Gastrocnemius medialis (tissue), 4 donors: ENCODE measurements around the gene GAL3ST1. TPM values are rescaled to one million over a fixed set of nuclear protein-coding genes. Genes with fewer than 3 reads are reported as not detected.
"Not testable (repeated sequence)": the region's sequence is repeated elsewhere in the genome, so short reads cannot be mapped to it uniquely, and the experiment has no call there.

ENCODE experiments used
- ATAC-seq, 2 donors: fragments of 150-250 bp; one replicate each; pipeline ENCODE4 v1.9.1; 2016
- DNase-seq, 2 donors: peaks; one replicate each; pipeline ENCODE4 v3.0.0-alpha.2; 2019
- H3K27ac ChIP-seq, 4 donors: fragments of 200-600 bp; sonication (generic); 1 replicate in 1 of 4; 2 replicates in 3 of 4; pipeline ENCODE4 v1.5.1; 2016 to 2018; ENCODE audit warnings: mild to moderate bottlenecking in 2 of 4, moderate library complexity in 1 of 4
- H3K27me3 ChIP-seq, 3 donors: fragments of 200-600 bp; sonication (generic) in 2 of 3; 1 replicate in 1 of 3; 2 replicates in 2 of 3; pipeline versions ENCODE4 v1.5.1 to v1.6.0; 2016 to 2019; ENCODE audit warnings: mild to moderate bottlenecking in 1 of 3, moderate library complexity in 1 of 3
- H3K36me3 ChIP-seq, 2 donors: fragments of 200-600 bp; sonication (generic) in 1 of 2; one replicate each; pipeline ENCODE4 v1.5.1; 2017 to 2018
- H3K4me1 ChIP-seq, 2 donors: fragments of 200-600 bp; sonication (generic) in 1 of 2; one replicate each; pipeline ENCODE4 v1.5.1; 2016 to 2017; ENCODE audit warnings: mild to moderate bottlenecking in 2 of 2
- H3K4me3 ChIP-seq, 4 donors: fragments of 200-600 bp; sonication (generic) in 3 of 4; 1 replicate in 1 of 4; 2 replicates in 3 of 4; pipeline ENCODE4 v1.5.1; 2016 to 2019; ENCODE audit warnings: mild to moderate bottlenecking in 2 of 4
- H3K9me3 ChIP-seq, 3 donors: fragments of 200-600 bp; sonication (generic) in 2 of 3; 1 replicate in 1 of 3; 2 replicates in 2 of 3; pipeline ENCODE4 v1.5.1; 2016 to 2019
- POLR2A ChIP-seq, 2 donors: fragments of 450-650 bp; IDR thresholded peaks; one replicate each; pipeline ENCODE4 v1.6.1; 2017; ENCODE audit warnings: antibody characterized with exemption in 2 of 2, mild to moderate bottlenecking in 2 of 2, moderate library complexity in 2 of 2
- in situ Hi-C, 4 donors: fragments of 200-750 bp; cut with MboI; loops; one replicate each; pipeline versions ENCODE4 v1.15.0 to v1.8.0; 2017; ENCODE audit warnings: low sequenced_read_pairs in 4 of 4
- intact Hi-C: fragments of 100-400 bp; cut with DNase I; formaldehyde crosslinking; loops from one replicate; pipeline ENCODE4 v1.15.1; 2023; ENCODE audit warnings: low total_unique reads
- total RNA-seq, 4 donors: library from RNA; depleted of rRNA; stranded (reverse); fragments of >200 nt; gene quantifications; one replicate each; pipeline versions ENCODE4 v1.1.0 to v1.2.3, GENCODE V29; 2016
- TF ChIP-seq, protein P1 (sequence below), 5 experiments: fragments of 450-650 bp in 3 of 5; fragments of 200-600 bp in 2 of 5; sonication (generic) in 2 of 5; IDR thresholded peaks in 4 of 5; conservative IDR thresholded peaks in 1 of 5; 1 replicate in 4 of 5; 2 replicates in 1 of 5; pipeline ENCODE4 v1.5.1; 2016 to 2019; ENCODE audit warnings: antibody characterized with exemption in 5 of 5, mild to moderate bottlenecking in 3 of 5, moderate library complexity in 3 of 5

Gene GAL3ST1
- total RNA-seq, 4 donors from 2014 or later = 0.29 to 2.0 (median 1.2) TPM

DNA sequence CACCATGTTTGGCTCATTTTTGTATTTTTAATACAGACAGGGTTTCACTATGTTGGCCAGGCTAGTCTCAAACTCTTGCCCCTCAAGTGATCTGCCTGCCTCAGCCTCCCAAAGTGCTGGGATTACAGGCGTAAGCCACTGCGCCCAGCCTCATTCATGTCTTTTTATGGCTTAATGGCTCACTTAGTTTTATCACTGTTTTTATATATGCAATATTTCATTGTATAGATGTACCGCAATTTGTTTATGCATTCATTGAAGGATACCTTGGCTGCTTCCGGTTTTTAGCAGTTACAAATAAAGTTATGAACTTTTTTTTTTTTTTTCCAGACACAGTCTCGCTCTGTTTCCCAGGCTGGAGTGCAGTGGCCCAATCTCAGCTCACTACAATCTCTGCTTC, 27.0 kb upstream of the GAL3ST1 start:
- intact Hi-C loops (no loop called here), in situ Hi-C loops (no loop called here)
- Histone ChIP-seq H3K4me3 (no peak overlapping the region), H3K36me3 (peaks cover 0 to 5% of the 10 kb centered on the region in 2 donors), H3K4me1 (peaks cover 9 to 12% of the 10 kb centered on the region in 2 donors), H3K9me3 (no peaks in the 10 kb centered on the region), H3K27ac (no peak overlapping the region), H3K27me3 (no peaks in the 10 kb centered on the region)
- ATAC-seq (no peak), DNase-seq (no peak)
- TF ChIP-seq POLR2A (IDR thresholded peaks at IDR 0.05) = no peak
- TF ChIP-seq, protein P1, sequence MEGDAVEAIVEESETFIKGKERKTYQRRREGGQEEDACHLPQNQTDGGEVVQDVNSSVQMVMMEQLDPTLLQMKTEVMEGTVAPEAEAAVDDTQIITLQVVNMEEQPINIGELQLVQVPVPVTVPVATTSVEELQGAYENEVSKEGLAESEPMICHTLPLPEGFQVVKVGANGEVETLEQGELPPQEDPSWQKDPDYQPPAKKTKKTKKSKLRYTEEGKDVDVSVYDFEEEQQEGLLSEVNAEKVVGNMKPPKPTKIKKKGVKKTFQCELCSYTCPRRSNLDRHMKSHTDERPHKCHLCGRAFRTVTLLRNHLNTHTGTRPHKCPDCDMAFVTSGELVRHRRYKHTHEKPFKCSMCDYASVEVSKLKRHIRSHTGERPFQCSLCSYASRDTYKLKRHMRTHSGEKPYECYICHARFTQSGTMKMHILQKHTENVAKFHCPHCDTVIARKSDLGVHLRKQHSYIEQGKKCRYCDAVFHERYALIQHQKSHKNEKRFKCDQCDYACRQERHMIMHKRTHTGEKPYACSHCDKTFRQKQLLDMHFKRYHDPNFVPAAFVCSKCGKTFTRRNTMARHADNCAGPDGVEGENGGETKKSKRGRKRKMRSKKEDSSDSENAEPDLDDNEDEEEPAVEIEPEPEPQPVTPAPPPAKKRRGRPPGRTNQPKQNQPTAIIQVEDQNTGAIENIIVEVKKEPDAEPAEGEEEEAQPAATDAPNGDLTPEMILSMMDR (IDR thresholded peaks at IDR 0.05 in 4 of 5, conservative IDR thresholded peaks at IDR 0.05 in 1 of 5) = no peak

DNA sequence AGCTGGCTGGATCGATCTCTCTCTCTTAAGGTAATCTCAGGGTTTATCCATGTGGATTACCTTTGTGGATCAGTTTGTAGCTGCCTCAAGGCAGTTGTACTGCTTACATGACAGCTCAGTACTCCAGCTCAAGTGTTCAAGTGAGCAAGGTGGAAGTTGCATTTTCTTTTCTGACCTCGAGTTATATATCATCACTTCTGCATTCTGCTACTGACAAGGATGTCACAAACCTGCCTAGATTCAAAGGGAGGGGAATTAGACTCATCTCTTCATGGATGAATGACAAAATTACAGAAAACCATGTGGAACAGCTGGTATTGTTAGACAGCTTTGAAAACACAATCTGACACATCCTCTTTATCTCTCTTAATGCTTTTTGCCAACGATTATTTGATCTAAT, 26.5 kb upstream of the GAL3ST1 start:
- Histone ChIP-seq H3K36me3 (peaks cover 0 to 5% of the 10 kb centered on the region in 2 donors), H3K9me3 (no peaks in the 10 kb centered on the region), H3K4me3 (no peak overlapping the region), H3K4me1 (peaks cover 6% of the 10 kb centered on the region in 2 donors), H3K27me3 (no peaks in the 10 kb centered on the region), H3K27ac (no peak overlapping the region)
- intact Hi-C loops = no loop called here
- TF ChIP-seq, protein P1 (IDR thresholded peaks at IDR 0.05 in 4 of 5, conservative IDR thresholded peaks at IDR 0.05 in 1 of 5) = no peak
- no peak for TF ChIP-seq POLR2A (IDR thresholded peaks at IDR 0.05)
- ATAC-seq (no peak), DNase-seq (no peak)
- in situ Hi-C loops = no loop called here

DNA sequence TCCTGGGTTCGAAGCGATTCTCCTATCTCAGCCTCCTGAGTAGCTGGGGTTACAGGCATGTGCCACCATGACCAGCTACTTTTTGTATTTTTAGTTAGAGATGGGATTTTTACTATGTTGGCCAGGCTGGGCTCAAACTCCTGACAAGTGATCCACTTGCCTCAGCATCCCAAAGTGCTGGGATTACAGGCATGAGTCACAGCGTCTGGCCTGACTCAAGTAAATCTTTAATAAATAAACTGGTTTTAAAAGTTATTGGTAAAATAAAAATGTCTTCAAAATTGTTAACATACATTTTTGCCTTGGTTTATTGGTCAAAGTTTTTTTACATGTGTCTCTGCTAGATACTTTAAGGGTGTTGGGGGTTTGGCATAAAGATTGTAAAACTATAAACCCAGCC, 24.5 kb upstream of the GAL3ST1 start:
- H3K9me3 ChIP-seq = no peaks in the 10 kb centered on the region
- peaks cover 0 to 3% of the 10 kb centered on the region in 2 donors for H3K36me3 ChIP-seq
- in situ Hi-C loops (no loop called here), intact Hi-C loops (no loop called here)
- no peak overlapping the region for H3K4me3 ChIP-seq
- no peaks in the 10 kb centered on the region for H3K4me1 ChIP-seq
- no peak for DNase-seq
- ATAC-seq = no peak
- TF ChIP-seq POLR2A (IDR thresholded peaks at IDR 0.05) = no peak
- no peak overlapping the region for H3K27ac ChIP-seq
- no peaks in the 10 kb centered on the region for H3K27me3 ChIP-seq

DNA sequence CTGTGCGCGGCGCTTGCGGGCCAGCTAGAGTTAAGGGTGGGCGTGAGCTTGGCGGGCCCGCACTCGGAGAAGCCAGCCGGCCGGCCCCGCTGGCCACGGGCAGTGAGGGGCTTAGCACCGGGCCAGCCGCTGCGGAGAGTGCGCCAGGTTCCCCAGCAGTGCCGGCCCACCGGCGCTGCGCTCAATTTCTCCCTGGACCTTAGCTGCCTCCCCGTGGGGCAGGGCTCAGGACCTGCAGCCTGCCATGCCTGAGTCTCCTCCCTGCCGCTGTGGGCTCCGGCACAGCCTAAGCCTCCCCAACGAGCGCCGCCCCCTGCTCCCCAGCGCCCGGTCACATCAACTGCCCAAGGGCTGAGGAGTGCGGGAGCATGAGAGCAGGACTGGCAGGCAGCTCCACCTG, 22.4 kb upstream of the GAL3ST1 start:
- ATAC-seq (no peak), DNase-seq (no peak)
- H3K4me1 ChIP-seq = peaks cover 4% of the 10 kb centered on the region in 2 donors
- no peaks in the 10 kb centered on the region for H3K27me3 ChIP-seq
- H3K9me3 ChIP-seq = no peaks in the 10 kb centered on the region
- H3K36me3 ChIP-seq = no peaks in the 10 kb centered on the region
- TF ChIP-seq, protein P1 (IDR thresholded peaks at IDR 0.05 in 4 of 5, conservative IDR thresholded peaks at IDR 0.05 in 1 of 5) = no peak
- TF ChIP-seq POLR2A (IDR thresholded peaks at IDR 0.05) = no peak
- H3K27ac ChIP-seq = no peak overlapping the region
- intact Hi-C loops = no loop called here
- no peak overlapping the region for H3K4me3 ChIP-seq
- in situ Hi-C loops = no loop called here

GRCh38 chr22:30596199-30596598, 21.7 kb upstream of the GAL3ST1 start:
- in situ Hi-C loops (no loop called here), intact Hi-C loops (no loop called here)
- Histone ChIP-seq H3K36me3 (no peaks in the 10 kb centered on the region), H3K27me3 (no peaks in the 10 kb centered on the region), H3K27ac (no peak overlapping the region), H3K4me1 (peaks cover 4% of the 10 kb centered on the region in 2 donors), H3K4me3 (no peak overlapping the region), H3K9me3 (no peaks in the 10 kb centered on the region)
- ATAC-seq (no peak), DNase-seq (no peak)
- TF ChIP-seq POLR2A (IDR thresholded peaks at IDR 0.05) = no peak
- TF ChIP-seq, protein P1 (IDR thresholded peaks at IDR 0.05 in 4 of 5, conservative IDR thresholded peaks at IDR 0.05 in 1 of 5) = no peak

- intact Hi-C loops = loop anchor here (2.0 to 5.0 kb wide), 2 partner anchors 42 to 75 kb away; partner anchors contain the start of genes DUSP18 and SLC35E4
- peak overlapping the region in 3 of 4 donors; percentile 85 to 94 (median 86) for H3K27ac ChIP-seq
- H3K9me3 ChIP-seq, in situ Hi-C loops, H3K27me3 ChIP-seq, DNase-seq, ATAC-seq: not testable (repeated sequence)
- H3K4me3 ChIP-seq = peak overlapping the region; percentile 62 to 94 (median 90)
- peaks cover 0 to 17% of the 10 kb centered on the region in 2 donors for H3K36me3 ChIP-seq
- peaks cover 13 to 19% of the 10 kb centered on the region in 2 donors for H3K4me1 ChIP-seq
Observed at GRCh38 chr22:30592360-30592713, 17.9 kb upstream of the GAL3ST1 start.
